ENCODE data around the gene AMH. TPM values are rescaled to one million over a fixed set of nuclear protein-coding genes. Genes with fewer than 3 reads are reported as not detected.

AMH gene
- total and polyA plus RNA-seq, 2 of the 13 experiments (the other 11 are each of a cell fraction or from before 2014, with no cell fraction given) = 0.03 to 0.18 TPM

DNA sequence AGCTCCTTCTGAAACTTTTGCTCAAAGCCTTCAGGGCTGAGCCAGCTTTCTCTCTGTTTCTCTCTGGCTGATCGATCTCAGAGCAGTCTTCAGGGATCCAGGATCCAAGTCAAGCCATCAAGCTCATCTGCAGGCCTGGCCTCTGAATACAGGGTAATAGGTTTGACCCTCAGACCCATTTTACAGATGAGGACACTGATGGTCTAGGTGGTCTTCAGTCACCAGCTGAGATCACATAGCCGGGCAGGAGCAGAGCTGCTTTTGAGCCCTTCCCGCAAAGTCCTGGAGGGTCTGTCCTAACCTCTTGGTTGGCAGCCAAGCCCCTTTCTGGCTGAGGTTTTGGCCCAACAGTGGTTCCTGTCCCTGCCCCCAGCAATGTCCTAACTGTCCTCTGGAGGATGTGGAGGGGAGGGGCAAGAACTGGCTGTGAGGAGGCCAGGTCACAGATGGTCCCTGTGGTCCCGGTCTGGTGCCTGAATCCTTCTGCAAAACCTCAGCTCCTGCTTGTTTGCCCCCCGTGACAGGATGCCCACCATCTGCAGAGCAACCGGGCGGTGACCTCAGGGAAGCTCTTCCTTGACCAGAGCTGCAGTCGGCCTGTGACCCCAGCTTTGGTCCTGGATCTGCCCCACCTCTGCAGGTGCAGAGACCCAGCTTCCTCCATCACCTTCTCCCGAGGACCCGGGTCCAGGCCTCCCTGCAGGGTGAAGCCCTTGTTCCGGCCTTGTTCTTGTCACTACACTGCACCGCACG is 38.6 kb downstream of the AMH start (continued):
- no peak for TF ChIP-seq CERS6 (CRISPR knock-in tag; IDR thresholded peaks at IDR 0.05)
- TF ChIP-seq ZNF296 (CRISPR knock-in tag; conservative IDR thresholded peaks at IDR 0.05) = no peak
- TF ChIP-seq, protein P1, sequence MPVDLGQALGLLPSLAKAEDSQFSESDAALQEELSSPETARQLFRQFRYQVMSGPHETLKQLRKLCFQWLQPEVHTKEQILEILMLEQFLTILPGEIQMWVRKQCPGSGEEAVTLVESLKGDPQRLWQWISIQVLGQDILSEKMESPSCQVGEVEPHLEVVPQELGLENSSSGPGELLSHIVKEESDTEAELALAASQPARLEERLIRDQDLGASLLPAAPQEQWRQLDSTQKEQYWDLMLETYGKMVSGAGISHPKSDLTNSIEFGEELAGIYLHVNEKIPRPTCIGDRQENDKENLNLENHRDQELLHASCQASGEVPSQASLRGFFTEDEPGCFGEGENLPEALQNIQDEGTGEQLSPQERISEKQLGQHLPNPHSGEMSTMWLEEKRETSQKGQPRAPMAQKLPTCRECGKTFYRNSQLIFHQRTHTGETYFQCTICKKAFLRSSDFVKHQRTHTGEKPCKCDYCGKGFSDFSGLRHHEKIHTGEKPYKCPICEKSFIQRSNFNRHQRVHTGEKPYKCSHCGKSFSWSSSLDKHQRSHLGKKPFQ (CRISPR knock-in tag; IDR thresholded peaks at IDR 0.05; ENCODE audit: insufficient replicate concordance) = no peak
- 0 out of 2 replicates have a peak, but pooled peaks have one; percentile 16 for TF ChIP-seq PCBP1 (IDR thresholded peaks at IDR 0.05; ENCODE audit: borderline replicate concordance, low read depth, low read length)
- TF ChIP-seq PRPF4 (IDR thresholded peaks at IDR 0.05; ENCODE audit: low read depth, low read length, poor library complexity, severe bottlenecking) = no peak
- TF ChIP-seq ZNF619 (CRISPR knock-in tag; IDR thresholded peaks at IDR 0.05) = 0 out of 2 replicates have a peak, but pooled peaks have one; percentile 62
- peak; percentile 43; the same call in 1 of the 2 replicates for TF ChIP-seq ZMYM3 (CRISPR knock-in tag; IDR thresholded peaks at IDR 0.05)
- TF ChIP-seq ZEB1 (IDR thresholded peaks at IDR 0.05; ENCODE audit: insufficient replicate concordance, low read depth) = no peak
- no peak for TF ChIP-seq ATF5 (CRISPR knock-in tag; IDR thresholded peaks at IDR 0.05; ENCODE audit: low read depth)
- no peak for TF ChIP-seq ZNF382 (CRISPR knock-in tag; IDR thresholded peaks at IDR 0.05; ENCODE audit: borderline replicate concordance)
- TF ChIP-seq NFKB2 (CRISPR knock-in tag; IDR thresholded peaks at IDR 0.05; ENCODE audit: borderline replicate concordance) = 0 out of 2 replicates have a peak, but pooled peaks have one; percentile 8
- no peak for TF ChIP-seq ZNF101 (CRISPR knock-in tag; IDR thresholded peaks at IDR 0.05; ENCODE audit: borderline replicate concordance, low read depth)
- no peak for TF ChIP-seq RXRA (CRISPR knock-in tag; IDR thresholded peaks at IDR 0.05)
- no peak for TF ChIP-seq ZNF224 (CRISPR knock-in tag; IDR thresholded peaks at IDR 0.05)
- TF ChIP-seq, protein P2, sequence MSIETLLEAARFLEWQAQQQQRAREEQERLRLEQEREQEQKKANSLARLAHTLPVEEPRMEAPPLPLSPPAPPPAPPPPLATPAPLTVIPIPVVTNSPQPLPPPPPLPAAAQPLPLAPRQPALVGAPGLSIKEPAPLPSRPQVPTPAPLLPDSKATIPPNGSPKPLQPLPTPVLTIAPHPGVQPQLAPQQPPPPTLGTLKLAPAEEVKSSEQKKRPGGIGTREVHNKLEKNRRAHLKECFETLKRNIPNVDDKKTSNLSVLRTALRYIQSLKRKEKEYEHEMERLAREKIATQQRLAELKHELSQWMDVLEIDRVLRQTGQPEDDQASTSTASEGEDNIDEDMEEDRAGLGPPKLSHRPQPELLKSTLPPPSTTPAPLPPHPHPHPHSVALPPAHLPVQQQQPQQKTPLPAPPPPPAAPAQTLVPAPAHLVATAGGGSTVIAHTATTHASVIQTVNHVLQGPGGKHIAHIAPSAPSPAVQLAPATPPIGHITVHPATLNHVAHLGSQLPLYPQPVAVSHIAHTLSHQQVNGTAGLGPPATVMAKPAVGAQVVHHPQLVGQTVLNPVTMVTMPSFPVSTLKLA (IDR thresholded peaks at IDR 0.05) = no peak
- no peak for TF ChIP-seq KDM6A (CRISPR knock-in tag; IDR thresholded peaks at IDR 0.05; ENCODE audit: low read depth)
- TF ChIP-seq, protein P3, sequence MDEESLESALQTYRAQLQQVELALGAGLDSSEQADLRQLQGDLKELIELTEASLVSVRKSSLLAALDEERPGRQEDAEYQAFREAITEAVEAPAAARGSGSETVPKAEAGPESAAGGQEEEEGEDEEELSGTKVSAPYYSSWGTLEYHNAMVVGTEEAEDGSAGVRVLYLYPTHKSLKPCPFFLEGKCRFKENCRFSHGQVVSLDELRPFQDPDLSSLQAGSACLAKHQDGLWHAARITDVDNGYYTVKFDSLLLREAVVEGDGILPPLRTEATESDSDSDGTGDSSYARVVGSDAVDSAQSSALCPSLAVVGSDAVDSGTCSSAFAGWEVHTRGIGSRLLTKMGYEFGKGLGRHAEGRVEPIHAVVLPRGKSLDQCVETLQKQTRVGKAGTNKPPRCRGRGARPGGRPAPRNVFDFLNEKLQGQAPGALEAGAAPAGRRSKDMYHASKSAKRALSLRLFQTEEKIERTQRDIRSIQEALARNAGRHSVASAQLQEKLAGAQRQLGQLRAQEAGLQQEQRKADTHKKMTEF (CRISPR knock-in tag; IDR thresholded peaks at IDR 0.05) = no peak
- TF ChIP-seq, protein P4, sequence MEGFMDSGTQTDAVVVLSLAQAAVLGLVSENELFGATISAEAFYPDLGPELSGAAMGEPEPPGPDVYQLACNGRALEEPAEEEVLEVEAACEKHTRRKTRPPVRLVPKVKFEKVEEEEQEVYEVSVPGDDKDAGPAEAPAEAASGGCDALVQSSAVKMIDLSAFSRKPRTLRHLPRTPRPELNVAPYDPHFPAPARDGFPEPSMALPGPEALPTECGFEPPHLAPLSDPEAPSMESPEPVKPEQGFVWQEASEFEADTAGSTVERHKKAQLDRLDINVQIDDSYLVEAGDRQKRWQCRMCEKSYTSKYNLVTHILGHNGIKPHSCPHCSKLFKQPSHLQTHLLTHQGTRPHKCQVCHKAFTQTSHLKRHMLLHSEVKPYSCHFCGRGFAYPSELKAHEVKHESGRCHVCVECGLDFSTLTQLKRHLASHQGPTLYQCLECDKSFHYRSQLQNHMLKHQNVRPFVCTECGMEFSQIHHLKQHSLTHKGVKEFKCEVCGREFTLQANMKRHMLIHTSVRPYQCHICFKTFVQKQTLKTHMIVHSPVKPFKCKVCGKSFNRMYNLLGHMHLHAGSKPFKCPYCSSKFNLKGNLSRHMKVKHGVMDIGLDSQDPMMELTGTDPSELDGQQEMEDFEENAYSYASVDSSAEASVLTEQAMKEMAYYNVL (CRISPR knock-in tag; IDR thresholded peaks at IDR 0.05; ENCODE audit: borderline replicate concordance) = peak; percentile 50; the same call in 1 of the 2 replicates
- no peak for TF ChIP-seq MED8 (CRISPR knock-in tag; IDR thresholded peaks at IDR 0.05; ENCODE audit: insufficient replicate concordance)
- no peak for TF ChIP-seq ATAD3A (CRISPR knock-in tag; IDR thresholded peaks at IDR 0.05)
- TF ChIP-seq ZNF598 (CRISPR knock-in tag; IDR thresholded peaks at IDR 0.05; ENCODE audit: borderline replicate concordance) = no peak

Data from HepG2 (cell line).